HG03095 (cell line): Measurements from ENCODE around the gene RABL2A.
"Not testable (repeated sequence)": the region's sequence is repeated elsewhere in the genome, so short reads cannot be mapped to it uniquely, and the experiment has no call there.

Experiments
- ATAC-seq: cut with Tn5 transposase; IDR thresholded peaks from one replicate; pipeline ENCODE4 v1.9.1; 2021; ENCODE audit warnings: moderate library complexity; ENCODE audit not compliant: unreplicated experiment

Gene RABL2A

DNA sequence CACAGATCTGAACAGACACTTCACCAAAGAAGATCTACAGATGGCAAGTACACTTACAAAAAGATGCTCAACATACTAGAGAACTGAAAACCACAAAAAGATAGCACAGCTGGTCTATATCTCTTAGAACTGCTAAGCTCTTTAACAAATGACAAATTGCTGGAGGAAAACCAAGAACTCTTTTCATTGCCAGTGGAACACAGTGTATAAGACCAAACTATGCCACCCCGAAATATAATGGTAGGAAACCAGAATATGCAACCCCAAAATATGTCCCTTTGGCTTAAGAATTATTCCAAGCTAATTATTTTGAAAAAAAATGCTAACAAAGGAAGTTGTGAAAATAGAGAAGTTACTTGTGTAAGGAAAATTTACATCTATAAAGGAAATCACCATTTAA, 21.0 kb upstream of the RABL2A start:
- ATAC-seq, result not testable (repeated sequence)

DNA sequence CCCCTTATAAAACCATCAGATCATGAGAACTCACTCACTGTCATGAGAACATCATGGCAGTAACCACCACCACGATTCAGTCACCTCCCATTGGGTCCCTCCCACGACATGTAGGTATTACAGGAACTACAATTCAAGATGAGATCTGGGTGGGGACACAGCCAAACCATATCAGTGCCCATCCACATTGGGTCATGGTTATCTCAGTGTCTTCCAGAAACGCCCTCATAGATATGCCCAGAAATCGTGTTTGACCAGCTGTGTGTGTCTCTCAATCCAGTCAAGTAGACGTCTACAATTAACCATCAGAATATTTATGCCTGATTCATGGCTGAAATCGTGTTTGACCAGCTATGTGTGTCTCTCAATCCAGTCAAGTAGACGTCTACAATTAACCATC, 17.2 kb upstream of the RABL2A start:
- not testable (repeated sequence) for ATAC-seq

DNA sequence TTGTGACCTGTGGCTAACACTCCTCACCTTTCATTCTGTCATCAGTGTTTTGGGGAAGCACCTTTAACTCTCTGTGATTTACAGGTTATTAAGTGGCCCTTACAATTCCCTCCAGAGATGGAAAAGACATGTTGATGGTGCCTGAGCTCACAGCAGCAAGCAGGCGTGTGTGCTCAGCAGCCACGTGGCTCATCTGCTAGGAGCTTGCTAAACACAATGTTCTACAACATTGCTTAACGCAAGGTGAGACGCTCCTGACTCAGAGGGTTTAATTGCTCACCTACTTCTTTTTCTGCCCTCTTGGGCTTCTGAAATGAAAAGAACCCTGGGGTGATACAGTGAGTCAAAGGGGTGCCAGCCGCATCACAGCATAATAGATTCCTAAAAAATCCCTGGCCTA, 6.1 kb upstream of the RABL2A start:
- not testable (repeated sequence) for ATAC-seq

DNA sequence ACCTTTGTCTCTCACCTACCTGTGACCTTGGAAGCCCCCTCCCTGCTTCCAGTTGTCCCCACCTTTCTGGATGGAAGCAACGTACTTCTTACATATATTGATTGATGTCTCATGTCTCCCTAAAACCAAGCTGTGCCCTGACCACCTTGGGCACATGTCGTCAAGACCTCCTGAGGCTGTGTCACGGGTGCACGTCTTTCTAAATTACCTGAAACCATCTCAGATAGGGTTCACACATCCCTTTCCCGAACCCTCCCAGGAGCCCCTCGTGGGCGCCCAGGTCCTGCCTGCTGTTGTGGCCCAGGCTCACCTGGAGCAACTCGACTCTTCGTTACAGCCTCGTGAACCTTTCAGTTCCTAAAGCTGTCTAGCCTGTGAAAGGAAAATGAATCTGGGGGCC, 1.2 kb upstream of the RABL2A start:
- not testable (repeated sequence) for ATAC-seq

DNA sequence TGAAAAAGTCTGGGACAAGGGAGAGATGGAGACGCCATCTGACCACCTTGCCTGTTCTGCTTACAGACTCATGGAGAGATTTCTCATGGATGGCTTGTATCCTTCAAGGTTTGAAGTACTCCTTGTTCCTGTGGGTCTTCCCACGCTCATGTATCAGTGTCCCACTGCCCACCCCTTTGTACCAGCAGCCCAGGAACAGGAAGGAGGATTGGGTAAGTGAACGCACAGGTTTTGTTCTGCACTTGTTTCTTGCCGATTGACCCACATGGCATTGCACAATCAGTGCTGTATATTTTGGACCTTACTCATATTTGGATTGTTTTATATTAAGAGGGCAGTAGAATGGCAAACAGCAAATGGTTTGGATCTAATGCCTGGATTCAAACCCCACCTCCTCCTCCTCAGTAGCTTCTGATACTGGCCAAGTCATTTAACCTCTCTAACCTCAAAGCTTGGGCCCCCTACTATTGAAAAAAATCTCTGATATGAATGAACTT, 5.8 kb downstream of the RABL2A start:
- ATAC-seq, result not testable (repeated sequence)

DNA sequence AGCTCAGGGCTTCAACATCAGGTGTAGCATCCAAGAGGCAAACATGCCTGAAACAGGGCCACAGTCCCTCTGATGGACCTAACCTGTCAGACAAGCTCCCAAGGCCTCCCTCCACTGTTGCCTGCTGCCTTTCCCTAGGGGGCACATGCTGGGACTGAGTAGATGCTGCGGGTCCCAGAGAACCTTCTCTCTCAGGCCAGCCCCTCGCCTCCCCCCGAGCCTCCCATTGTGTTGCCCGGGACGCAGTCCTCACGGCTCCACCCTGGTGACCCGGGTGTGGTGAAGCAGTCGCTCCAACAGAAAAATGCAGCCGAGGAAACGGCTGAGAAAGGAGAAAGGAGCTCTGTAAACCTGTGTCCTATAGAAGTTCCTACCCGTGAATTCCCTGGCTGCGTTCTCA, 8.3 kb downstream of the RABL2A start:
- ATAC-seq, result not testable (repeated sequence)

DNA sequence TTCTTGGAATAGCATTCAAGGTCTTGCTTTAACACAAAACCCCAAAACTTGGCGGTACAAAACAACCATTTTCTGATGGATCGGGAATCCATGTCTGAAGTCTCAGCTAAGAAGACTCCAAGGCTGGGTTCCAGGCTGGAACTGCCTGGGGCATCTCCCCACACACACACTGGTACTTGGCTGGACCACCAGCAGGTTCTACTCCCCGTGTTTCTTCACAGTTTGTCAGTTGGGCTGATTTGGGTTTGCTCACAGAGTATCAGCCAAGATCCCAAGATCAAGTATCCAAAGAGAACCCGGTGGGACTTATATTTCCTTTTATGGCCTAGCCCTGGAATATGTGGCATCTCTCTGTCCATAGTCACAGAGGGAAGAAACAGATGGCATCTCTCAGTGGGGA, 9.2 kb downstream of the RABL2A start:
- not testable (repeated sequence) for ATAC-seq

DNA sequence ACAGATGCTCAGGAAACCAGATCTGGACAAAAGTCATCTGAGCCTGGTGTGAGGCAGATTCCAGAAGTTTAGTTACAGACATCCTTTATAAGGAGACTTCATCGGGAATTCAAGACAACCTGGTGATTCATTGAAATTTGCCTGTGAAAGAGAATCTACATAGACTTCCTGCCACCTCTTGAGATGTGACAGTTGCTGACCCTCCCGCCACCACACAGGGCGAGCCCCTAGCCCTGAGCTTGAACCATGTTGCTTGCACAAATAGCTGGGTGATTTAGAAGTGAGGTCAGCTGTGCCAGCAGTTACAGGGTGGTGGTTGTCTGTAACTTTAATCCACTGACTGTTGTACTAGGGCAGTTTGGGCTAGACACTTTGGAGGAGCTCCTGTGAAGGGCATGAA, 11.0 kb downstream of the RABL2A start:
- ATAC-seq, result not testable (repeated sequence)

DNA sequence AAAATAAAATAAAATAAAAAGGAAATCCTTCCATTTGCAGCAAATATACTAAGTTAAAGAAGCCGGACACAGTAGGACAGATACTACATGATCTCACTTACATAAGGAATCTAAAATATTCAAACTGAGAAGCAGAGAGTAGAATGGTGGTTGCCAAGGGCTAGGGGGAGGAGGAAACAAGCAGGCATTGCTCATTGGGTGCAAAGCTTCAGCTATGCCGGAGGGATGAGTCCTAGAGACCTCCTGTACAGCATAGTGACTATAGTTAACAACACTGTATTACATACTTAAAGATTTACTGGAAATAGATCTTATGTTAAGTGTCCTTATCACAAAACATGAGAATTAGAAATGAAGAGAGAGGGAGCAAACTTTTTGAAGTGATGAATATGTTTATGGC, 19.2 kb downstream of the RABL2A start:
- ATAC-seq, result not testable (repeated sequence)

DNA sequence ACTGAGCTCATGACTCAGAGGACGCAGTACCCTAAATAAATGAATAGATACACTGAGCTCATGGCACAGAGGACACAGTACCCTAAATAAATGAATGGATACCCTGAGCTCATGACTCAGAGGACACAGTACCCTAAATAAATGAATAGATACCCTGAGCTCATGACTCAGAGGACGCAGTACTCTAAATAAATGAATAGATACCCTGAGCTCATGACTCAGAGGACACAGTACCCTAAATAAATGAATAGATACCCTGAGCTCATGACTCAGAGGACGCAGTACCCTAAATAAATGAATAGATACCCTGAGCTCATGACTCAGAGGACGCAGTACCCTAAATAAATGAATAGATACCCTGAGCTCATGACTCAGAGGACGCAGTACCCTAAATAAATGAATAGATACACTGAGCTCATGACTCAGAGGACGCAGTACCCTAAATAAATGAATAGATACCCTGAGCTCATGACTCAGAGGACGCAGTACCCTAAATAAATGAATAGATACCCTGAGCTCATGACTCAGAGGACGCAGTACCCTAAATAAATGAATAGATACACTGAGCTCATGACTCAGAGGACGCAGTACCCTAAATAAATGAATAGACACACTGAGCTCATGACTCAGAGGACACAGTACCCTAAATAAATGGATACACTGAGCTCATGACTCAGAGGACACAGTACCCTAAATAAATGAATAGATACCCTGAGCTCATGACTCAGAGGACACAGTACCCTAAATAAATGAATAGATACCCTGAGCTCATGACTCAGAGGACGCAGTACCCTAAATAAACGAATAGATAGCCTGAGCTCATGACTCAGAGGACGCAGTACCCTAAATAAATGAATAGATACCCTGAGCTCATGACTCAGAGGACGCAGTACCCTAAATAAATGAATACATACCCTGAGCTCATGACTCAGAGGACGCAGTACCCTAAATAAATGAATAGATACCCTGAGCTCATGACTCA, 24.1 kb downstream of the RABL2A start:
- not testable (repeated sequence) for ATAC-seq

DNA sequence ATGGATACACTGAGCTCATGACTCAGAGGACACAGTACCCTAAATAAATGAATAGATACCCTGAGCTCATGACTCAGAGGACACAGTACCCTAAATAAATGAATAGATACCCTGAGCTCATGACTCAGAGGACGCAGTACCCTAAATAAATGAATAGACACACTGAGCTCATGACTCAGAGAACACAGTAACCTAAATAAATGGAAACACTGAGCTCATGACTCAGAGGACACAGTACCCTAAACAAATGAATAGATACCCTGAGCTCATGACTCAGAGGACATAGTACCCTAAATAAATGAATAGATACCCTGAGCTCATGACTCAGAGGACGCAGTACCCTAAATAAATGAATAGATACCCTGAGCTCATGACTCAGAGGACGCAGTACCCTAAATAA, 25.5 kb downstream of the RABL2A start:
- not testable (repeated sequence) for ATAC-seq

DNA sequence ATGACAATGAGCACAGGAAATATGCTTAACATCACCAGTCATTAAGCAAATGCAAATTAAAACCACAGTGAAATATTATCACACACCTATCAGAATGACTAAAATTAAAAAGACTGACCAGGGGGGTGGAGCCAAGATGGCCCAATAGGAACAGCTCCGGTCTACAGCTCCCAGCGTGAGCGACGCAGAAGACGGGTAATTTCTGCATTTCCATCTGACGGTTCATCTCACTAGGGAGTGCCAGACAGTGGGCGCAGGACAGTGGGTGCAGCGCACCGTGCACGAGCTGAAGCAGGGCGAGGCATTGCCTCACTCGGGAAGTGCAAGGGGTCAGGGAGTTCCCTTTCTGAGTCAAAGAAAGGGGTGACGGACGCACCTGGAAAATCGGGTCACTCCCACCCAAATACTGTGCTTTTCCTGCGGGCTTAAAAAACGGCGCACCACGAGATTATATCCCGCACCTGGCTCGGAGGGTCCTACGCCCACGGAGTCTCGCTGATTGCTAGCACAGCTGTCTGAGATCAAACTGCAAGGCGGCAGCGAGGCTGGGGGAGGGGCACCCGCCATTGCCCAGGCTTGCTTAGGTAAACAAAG, 29.1 kb downstream of the RABL2A start:
- not testable (repeated sequence) for ATAC-seq

DNA sequence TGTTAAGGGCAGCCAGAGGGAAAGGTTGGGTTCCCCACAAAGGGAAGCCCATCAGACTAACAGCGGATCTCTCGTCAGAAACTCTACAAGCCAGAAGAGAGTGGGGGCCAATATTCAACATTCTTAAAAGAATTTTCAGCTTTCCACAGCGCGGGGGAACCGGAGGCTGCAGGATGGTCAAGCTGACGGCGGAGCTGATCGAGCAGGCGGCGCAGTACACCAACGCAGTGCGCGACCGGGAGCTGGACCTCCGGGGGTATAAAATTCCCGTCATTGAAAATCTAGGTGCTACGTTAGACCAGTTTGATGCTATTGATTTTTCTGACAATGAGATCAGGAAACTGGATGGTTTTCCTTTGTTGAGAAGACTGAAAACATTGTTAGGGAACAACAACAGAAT, 30.7 kb downstream of the RABL2A start:
- not testable (repeated sequence) for ATAC-seq

DNA sequence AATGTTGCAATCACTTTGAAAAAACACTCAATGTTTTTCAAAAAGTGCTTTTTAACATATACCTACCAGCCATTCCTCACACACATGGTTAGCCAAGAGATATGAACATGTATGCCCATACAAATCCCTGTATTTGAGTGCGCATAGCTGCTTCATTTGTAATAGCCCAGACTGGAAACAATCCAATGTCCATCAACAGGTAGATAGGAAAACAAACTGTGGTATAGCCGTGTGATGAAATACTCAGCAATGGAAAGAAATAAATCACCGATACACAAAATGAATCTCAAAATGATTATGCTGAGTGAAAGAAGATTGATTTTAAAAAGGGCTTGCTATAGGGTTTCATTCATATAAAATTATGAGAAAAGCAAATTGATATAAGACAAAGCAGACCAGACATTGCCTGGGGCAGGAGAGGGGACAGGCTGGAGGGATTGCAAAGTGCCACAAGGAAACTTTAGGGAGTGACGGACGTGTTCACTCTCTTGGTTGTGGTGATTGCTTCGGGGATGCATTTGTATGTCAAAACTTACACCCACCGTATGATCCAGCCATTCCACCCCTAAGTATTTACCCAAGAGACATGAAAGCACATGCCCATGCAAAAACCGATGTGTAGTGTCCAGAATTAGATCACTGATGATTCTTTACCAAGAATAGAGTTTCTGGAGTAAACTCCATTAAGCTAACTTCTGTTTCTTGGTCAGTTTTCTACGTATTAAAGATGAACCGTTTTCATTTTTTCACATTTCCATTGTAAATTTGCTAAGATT, 36.4 kb downstream of the RABL2A start:
- ATAC-seq, result not testable (repeated sequence)

DNA sequence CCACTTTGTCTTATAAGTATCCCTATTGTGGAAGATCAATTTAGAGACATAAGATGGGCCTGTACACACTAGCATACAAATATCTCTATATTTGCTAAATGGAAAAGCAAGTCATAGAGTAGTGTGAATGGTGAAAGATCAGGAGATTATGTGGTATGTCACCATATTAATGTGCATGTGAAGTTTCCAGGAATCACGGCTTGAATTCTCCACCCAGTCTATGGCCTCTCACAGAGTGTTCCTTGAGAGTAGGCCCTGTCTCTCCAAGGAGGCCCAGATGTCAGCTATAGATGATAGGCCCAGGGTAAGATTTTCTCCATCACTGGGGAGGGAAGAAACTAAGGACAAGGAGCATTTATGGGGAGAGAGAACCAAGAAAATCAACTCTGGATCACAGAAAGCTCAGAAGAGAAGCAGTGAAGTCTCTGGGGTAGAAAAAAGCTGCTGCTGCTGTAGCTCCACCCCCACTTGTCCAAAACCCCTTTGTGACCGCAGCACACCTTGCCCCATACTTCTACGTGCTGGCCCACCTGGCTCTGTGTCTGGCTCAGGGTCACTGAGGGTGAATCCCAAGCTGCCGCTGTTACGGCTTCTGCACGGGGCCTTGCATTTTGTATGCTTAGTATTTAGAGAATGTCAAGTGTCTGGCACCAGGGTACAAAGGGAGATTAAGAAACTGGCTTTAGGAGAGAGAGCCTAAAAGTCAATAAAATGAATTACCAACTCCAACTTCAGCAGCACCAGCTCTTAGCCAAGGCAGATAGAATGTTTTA, 37.9 kb downstream of the RABL2A start:
- ATAC-seq, result not testable (repeated sequence)

DNA sequence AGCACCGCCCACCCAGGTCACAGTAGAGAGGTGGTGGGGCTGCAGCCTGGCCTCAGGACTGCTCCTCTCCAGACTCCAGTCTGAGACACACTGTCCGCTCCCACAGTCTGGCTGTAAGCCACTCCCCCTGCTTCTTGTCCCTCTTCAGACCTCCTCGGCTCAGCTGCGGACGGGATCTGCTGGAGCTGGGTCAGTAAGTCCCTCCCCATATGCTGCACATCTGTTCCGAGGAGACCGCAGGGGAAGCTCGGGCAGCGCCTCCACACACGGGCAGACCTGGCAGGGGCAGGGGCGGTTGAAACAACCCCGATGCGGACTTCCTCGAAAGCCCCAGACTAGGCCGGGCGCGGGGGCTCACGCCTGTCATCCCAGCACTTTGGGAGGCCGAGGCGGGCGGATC, 41.9 kb downstream of the RABL2A start:
- not testable (repeated sequence) for ATAC-seq

DNA sequence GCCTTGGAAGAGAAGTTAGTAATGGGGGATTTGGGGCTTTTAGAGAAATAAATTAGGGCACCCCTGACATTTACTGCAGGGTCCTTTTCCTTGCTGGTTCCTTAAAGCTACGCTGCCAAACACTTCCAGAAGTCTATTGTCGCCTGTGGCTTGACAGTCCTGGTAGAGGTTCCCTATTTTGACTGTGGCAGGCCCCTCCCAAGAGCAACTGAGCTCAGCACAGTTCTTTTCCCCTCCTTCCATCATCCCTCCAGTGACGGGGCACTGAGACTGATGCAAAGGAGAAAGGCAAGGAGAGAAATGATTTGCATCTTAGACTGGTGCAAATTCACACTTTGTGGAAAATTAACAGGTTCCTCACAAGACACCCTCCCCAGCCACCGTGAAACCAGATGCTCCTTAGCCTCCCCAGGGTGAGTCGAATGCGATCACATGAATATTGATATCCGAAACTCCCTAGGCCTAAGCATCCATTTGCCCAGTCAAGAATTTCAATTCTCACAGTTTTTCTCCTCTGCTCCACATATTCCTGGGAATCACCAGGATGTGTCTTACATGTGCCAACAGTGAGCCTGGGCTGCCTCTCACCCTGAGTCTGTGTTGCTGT, 45.4 kb downstream of the RABL2A start:
- no peak for ATAC-seq

DNA sequence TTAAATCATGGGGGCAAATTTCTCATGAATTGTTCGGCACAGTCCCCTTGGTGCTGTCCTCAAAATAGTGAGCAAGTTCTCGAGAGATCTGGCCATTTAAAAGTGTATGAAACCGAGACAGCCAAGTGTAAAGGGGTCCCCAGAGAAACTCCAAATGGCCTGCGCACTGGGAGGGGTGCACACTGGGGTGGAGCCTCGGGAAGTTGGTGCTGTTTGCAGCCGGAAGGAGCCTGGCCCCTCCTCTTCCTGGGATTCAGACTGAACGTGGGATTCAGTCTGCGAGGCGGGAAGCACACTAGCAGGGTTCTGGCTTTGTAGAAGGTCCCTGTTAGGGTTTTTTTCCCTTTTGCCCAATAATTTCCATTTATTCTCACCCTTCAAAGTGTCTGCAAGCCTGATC, 48.8 kb downstream of the RABL2A start:
- no peak for ATAC-seq

DNA sequence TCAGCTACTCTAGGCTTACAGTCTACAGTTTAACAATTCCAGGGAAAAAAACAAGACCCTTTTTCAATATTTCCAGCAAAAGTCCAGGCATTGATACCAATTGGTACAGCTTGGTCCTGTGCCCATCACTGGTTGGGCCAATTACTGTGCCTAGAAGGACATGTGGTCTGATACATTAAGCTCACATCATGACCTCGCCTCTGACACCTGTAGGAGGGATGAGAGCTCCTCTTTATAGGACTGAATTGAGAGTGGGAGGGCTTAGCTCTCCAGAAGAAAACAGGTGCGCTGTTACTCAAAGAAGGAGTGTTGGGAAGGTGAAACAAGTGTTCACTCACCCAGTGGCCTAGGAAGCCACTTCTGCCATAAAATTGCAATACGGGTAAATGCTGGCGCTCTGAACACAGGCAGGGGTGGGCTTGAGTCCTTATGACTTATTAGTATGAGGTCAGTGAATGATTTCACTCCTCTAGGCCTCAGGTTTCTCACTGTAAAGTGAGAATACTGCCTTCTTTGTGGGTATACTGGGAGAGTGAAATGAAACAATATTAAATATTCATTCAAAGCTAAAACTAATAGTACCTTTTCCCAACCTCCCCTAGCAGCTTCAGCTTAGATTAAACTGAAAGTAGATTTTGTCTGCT, 49.7 kb downstream of the RABL2A start:
- ATAC-seq, result no peak
